ENCODE results near the gene CD37. TPM values are rescaled to one million over a fixed set of nuclear protein-coding genes. Genes with fewer than 3 reads are reported as not detected.
"Not testable (repeated sequence)": the region's sequence is repeated elsewhere in the genome, so short reads cannot be mapped to it uniquely, and the experiment has no call there.

Gene CD37
- polyA plus RNA-seq (2013, experiment 1 of 2), result 0.13 TPM
- polyA plus RNA-seq (2013, experiment 2 of 2), result 0.17 TPM

DNA sequence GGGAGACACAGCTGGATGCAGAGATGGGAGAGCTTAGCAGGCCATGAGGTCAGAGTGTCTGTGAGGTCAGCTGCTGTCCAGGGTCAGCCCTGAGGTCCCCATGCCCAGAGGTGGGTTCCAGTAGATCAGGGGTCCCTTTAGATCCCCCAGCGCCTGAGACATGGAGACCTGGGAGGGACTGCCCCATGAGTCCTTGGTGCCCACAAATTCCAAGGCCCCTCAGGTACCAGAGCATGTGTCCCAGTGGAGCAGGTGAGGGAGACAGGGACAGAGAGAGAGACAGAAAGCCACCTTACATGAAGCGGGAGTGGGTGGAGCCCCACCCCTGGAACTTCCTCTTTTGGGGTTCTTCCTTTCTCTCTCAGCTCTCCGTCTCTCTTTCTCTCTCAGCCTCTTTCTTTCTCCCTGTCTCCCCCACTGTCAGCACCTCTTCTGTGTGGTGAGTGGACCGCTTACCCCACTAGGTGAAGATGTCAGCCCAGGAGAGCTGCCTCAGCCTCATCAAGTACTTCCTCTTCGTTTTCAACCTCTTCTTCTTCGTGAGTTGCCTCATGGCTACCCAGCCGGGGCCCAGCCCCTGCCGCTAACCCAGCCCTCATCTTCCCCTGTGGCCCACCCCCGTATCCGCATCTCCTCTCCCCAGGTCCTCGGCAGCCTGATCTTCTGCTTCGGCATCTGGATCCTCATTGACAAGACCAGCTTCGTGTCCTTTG is at the start of gene CD37:
TSS of gene CD37 (plus strand) at position 336 of the 713 bp plus-strand sequence. CDS start at position 471, 135 bp downstream.
- Histone ChIP-seq H3K27me3 (ENCODE audit: insufficient read depth, low read length, poor library complexity) (no peaks in the 10 kb centered on the region), H3K4me3 (ENCODE audit: low read length) (no peak within 1 kb of the TSS), H4K5ac (ENCODE audit: low read length) (no peak within 1 kb of the TSS), H3K27ac (ENCODE audit: low read depth, low read length) (no peak within 1 kb of the TSS), H4K8ac (ENCODE audit: low read depth, low read length) (no peak within 1 kb of the TSS), H2BK15ac (replicated peaks; ENCODE audit: low read depth) (no peak within 1 kb of the TSS), H3K4me2 (ENCODE audit: low read length) (no peak within 1 kb of the TSS), H3K56ac (ENCODE audit: low read length) (no peak within 1 kb of the TSS), H3K79me2 (ENCODE audit: control insufficient read depth, insufficient read depth, low read length) (no peaks in the 10 kb centered on the region), H3K79me1 (ENCODE audit: low read length) (no peaks in the 10 kb centered on the region), H3K9ac (ENCODE audit: low read length) (no peak within 1 kb of the TSS), H2BK120ac (ENCODE audit: low read depth, low read length) (no peak within 1 kb of the TSS), H3K18ac (ENCODE audit: low read length) (no peak within 1 kb of the TSS), H2AK5ac (ENCODE audit: low read length) (no peak within 1 kb of the TSS), H3K4ac (ENCODE audit: low read depth, low read length) (no peak within 1 kb of the TSS), H3K4me1 (ENCODE audit: control insufficient read depth, low read depth, low read length) (peaks cover 8% of the 10 kb centered on the region), H2BK5ac (ENCODE audit: low read length) (no peak within 1 kb of the TSS), H3K36me3 (ENCODE audit: control insufficient read depth, insufficient read depth, low read length) (no peaks in the 10 kb centered on the region), H3K23ac (ENCODE audit: low read length) (no peak within 1 kb of the TSS)
- WGBS (ENCODE audit: extremely low coverage, insufficient coverage, low lambda C conversion rate), result no CpG with 5 or more reads among the region's 13 CpGs
- no peak for DNase-seq

DNA sequence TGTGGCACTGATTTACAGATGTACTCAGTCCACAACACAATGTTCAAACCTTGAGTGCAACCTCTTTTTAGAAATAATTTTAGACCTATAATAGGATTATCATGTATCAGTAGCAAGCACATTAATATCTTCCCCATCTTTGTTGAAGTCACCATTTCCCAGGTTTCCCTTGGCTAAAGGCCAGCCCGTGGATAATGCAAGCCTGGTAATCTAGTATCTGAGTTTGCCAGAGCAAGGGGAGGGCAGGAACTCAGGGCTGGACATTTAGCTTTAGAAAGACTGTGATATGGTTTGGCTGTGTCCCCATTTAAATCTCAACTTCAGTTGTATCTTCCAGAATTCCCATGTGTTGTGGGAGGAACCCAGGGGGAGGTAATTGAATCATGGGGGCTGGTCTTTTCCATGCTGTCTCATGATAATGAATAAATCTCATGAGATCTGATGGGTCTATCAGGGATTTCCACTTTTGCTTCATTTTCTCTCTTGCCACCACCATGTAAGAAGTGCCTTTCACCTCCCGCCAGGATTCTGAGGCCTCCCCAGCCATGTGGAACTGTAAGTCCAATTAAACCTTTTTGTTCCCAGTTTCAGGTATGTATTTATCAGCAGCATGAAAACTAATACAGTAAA is 48.0 kb upstream of the CD37 start:
- Histone ChIP-seq H3K4me2 (ENCODE audit: low read length) (no peak overlapping the region), H3K23ac (ENCODE audit: low read length) (no peak overlapping the region)
- no CpG with 5 or more reads among the region's 2 CpGs for WGBS (ENCODE audit: extremely low coverage, insufficient coverage, low lambda C conversion rate)

DNA sequence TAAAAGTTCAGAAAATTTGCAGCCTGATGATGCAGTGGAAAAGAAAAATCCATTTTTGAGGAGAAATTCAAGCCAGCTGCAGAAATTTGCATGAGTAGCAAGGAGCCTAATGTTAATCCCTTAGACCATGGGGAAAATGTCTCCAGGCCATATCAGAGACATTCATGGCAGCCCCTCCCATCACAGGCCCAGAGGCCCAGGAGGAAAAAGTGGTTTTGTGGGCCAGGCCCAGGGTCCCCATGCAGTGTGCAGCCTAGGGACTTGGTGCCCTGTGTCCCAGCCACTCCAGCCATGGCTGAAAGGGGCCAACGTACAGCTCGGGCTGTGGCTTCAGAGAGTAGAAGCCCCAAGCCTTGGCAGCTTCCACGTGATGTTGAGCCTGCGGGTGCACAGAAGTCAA is 47.0 kb upstream of the CD37 start:
- H3K4ac ChIP-seq (ENCODE audit: low read depth, low read length); H3K36me3 ChIP-seq (ENCODE audit: control insufficient read depth, insufficient read depth, low read length); H3K18ac ChIP-seq (ENCODE audit: low read length); H3K23ac ChIP-seq (ENCODE audit: low read length); H3K4me3 ChIP-seq (ENCODE audit: low read length); H2BK120ac ChIP-seq (ENCODE audit: low read depth, low read length); H3K27me3 ChIP-seq (ENCODE audit: insufficient read depth, low read length, poor library complexity); H2AK5ac ChIP-seq (ENCODE audit: low read length); H3K56ac ChIP-seq (ENCODE audit: low read length); H2BK5ac ChIP-seq (ENCODE audit: low read length); H3K79me1 ChIP-seq (ENCODE audit: low read length); H2BK15ac ChIP-seq (replicated peaks; ENCODE audit: low read depth); H3K4me1 ChIP-seq (ENCODE audit: control insufficient read depth, low read depth, low read length); H4K8ac ChIP-seq (ENCODE audit: low read depth, low read length); H3K4me2 ChIP-seq (ENCODE audit: low read length); H4K5ac ChIP-seq (ENCODE audit: low read length); H3K79me2 ChIP-seq (ENCODE audit: control insufficient read depth, insufficient read depth, low read length); H3K9ac ChIP-seq (ENCODE audit: low read length); DNase-seq; H3K27ac ChIP-seq (ENCODE audit: low read depth, low read length): not testable (repeated sequence)
- no CpG with 5 or more reads among the region's 4 CpGs for WGBS (ENCODE audit: extremely low coverage, insufficient coverage, low lambda C conversion rate)

More for the DNA sequence above, 48.0 kb upstream of the CD37 start:
- H3K4me3 ChIP-seq (ENCODE audit: low read length), result no peak overlapping the region
- H3K79me1 ChIP-seq (ENCODE audit: low read length), result no peaks in the 10 kb centered on the region
- no peaks in the 10 kb centered on the region for H3K4me1 ChIP-seq (ENCODE audit: control insufficient read depth, low read depth, low read length)
- H3K18ac ChIP-seq (ENCODE audit: low read length), result no peak overlapping the region
- DNase-seq, result no peak
- no peaks in the 10 kb centered on the region for H3K27me3 ChIP-seq (ENCODE audit: insufficient read depth, low read length, poor library complexity)
- no peak overlapping the region for H2BK120ac ChIP-seq (ENCODE audit: low read depth, low read length)
- no peak overlapping the region for H2BK15ac ChIP-seq (replicated peaks; ENCODE audit: low read depth)
- H3K56ac ChIP-seq (ENCODE audit: low read length), result no peak overlapping the region
- no peak overlapping the region for H3K4ac ChIP-seq (ENCODE audit: low read depth, low read length)
- no peak overlapping the region for H4K8ac ChIP-seq (ENCODE audit: low read depth, low read length)
- H3K27ac ChIP-seq (ENCODE audit: low read depth, low read length), result no peak overlapping the region
- no peak overlapping the region for H2AK5ac ChIP-seq (ENCODE audit: low read length)
- H2BK5ac ChIP-seq (ENCODE audit: low read length), result no peak overlapping the region
- H4K5ac ChIP-seq (ENCODE audit: low read length), result no peak overlapping the region
- H3K79me2 ChIP-seq (ENCODE audit: control insufficient read depth, insufficient read depth, low read length), result no peaks in the 10 kb centered on the region
- H3K36me3 ChIP-seq (ENCODE audit: control insufficient read depth, insufficient read depth, low read length), result no peaks in the 10 kb centered on the region
- no peak overlapping the region for H3K9ac ChIP-seq (ENCODE audit: low read length)

DNA sequence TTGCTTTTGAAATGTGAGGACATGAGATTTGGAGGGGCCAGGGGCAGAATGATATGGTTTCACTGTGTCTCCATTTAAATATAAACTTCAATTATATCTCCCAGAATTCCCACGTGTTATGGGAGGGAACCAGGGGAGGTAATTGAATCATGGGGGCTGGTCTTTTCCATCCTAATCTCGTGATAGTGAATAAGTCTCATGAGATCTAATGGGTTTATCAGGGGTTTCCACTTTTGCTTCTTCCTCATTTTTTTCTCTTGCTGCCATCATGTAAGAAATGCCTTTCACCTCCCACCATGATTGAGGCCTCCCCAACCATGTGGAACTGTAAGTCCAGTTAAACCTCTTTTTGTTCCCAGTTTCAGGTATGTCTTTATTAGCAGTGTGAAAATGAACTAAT is 45.9 kb upstream of the CD37 start:
- not testable (repeated sequence) for H3K79me2 ChIP-seq (ENCODE audit: control insufficient read depth, insufficient read depth, low read length); H3K4ac ChIP-seq (ENCODE audit: low read depth, low read length)

GRCh38 chr19:49290517-49290916 is 44.7 kb upstream of the CD37 start:
- no peak overlapping the region for H2BK5ac ChIP-seq (ENCODE audit: low read length)
- H2BK120ac ChIP-seq (ENCODE audit: low read depth, low read length), result no peak overlapping the region
- WGBS (ENCODE audit: extremely low coverage, insufficient coverage, low lambda C conversion rate), result no CpG with 5 or more reads among the region's 3 CpGs

More for the DNA sequence above, 45.9 kb upstream of the CD37 start:
- H2AK5ac ChIP-seq (ENCODE audit: low read length); H3K56ac ChIP-seq (ENCODE audit: low read length); H2BK15ac ChIP-seq (replicated peaks; ENCODE audit: low read depth); H3K4me3 ChIP-seq (ENCODE audit: low read length); H4K8ac ChIP-seq (ENCODE audit: low read depth, low read length); H3K23ac ChIP-seq (ENCODE audit: low read length); H4K5ac ChIP-seq (ENCODE audit: low read length); H2BK120ac ChIP-seq (ENCODE audit: low read depth, low read length); H2BK5ac ChIP-seq (ENCODE audit: low read length); H3K27me3 ChIP-seq (ENCODE audit: insufficient read depth, low read length, poor library complexity); H3K9ac ChIP-seq (ENCODE audit: low read length); DNase-seq; H3K4me1 ChIP-seq (ENCODE audit: control insufficient read depth, low read depth, low read length); H3K4me2 ChIP-seq (ENCODE audit: low read length); H3K27ac ChIP-seq (ENCODE audit: low read depth, low read length); H3K36me3 ChIP-seq (ENCODE audit: control insufficient read depth, insufficient read depth, low read length); H3K18ac ChIP-seq (ENCODE audit: low read length); H3K79me1 ChIP-seq (ENCODE audit: low read length): not testable (repeated sequence)
- no CpG with 5 or more reads among the region's 2 CpGs for WGBS (ENCODE audit: extremely low coverage, insufficient coverage, low lambda C conversion rate)

More at GRCh38 chr19:49290517-49290916, 44.7 kb upstream of the CD37 start:
- Histone ChIP-seq H4K5ac (ENCODE audit: low read length) (no peak overlapping the region), H3K36me3 (ENCODE audit: control insufficient read depth, insufficient read depth, low read length) (no peaks in the 10 kb centered on the region), H3K56ac (ENCODE audit: low read length) (no peak overlapping the region), H3K4me1 (ENCODE audit: control insufficient read depth, low read depth, low read length) (peaks cover 10% of the 10 kb centered on the region), H3K79me2 (ENCODE audit: control insufficient read depth, insufficient read depth, low read length) (no peaks in the 10 kb centered on the region), H3K23ac (ENCODE audit: low read length) (no peak overlapping the region), H2AK5ac (ENCODE audit: low read length) (no peak overlapping the region), H3K27me3 (ENCODE audit: insufficient read depth, low read length, poor library complexity) (no peaks in the 10 kb centered on the region), H3K9ac (ENCODE audit: low read length) (no peak overlapping the region), H4K8ac (ENCODE audit: low read depth, low read length) (no peak overlapping the region), H3K4me3 (ENCODE audit: low read length) (no peak overlapping the region), H3K79me1 (ENCODE audit: low read length) (no peaks in the 10 kb centered on the region), H3K4me2 (ENCODE audit: low read length) (no peak overlapping the region), H3K4ac (ENCODE audit: low read depth, low read length) (no peak overlapping the region), H3K27ac (ENCODE audit: low read depth, low read length) (no peak overlapping the region), H3K18ac (ENCODE audit: low read length) (no peak overlapping the region), H2BK15ac (replicated peaks; ENCODE audit: low read depth) (no peak overlapping the region)
- no peak for DNase-seq
